Kidney (tissue), 14 donors: ENCODE data around the gene CCDC43. TPM values are rescaled to one million over a fixed set of nuclear protein-coding genes. Genes with fewer than 3 reads are reported as not detected.
A peak's percentile ranks its signal among the peaks of the same experiment; 100 is the strongest.
"Not testable (repeated sequence)": the region's sequence is repeated elsewhere in the genome, so short reads cannot be mapped to it uniquely, and the experiment has no call there.

ENCODE experiments used
- DNase-seq, 5 donors: peaks; one replicate each; pipeline ENCODE4 v3.0.0-alpha.2; 2013 to 2020
- FAIRE-seq: peaks from 2 replicates; lab custom pipeline; 2012; peaks lifted over from hg19 to GRCh38; lab: Jason Lieb, UNC
- H3K27ac ChIP-seq, 2 donors: one replicate each; pipeline ENCODE4 v1.7.0; 2013; ENCODE audit warnings: low read depth in 2 of 2, low read length in 2 of 2, inconsistent platforms in 1 of 2
- H3K27me3 ChIP-seq: one replicate; pipeline ENCODE4 v1.7.1; 2013; ENCODE audit warnings: low read length, inconsistent platforms; ENCODE audit not compliant: control insufficient read depth, insufficient read depth
- H3K36me3 ChIP-seq, 3 donors: one replicate each; pipeline versions ENCODE4 v1.7.0 to v1.7.1; 2013; ENCODE audit warnings: low read length in 3 of 3, control low read depth in 1 of 3, inconsistent platforms in 1 of 3; ENCODE audit not compliant: insufficient read depth in 3 of 3, control insufficient read depth in 2 of 3
- H3K4me1 ChIP-seq, 3 donors: one replicate each; pipeline versions ENCODE4 v1.7.0 to v1.7.1; 2013; ENCODE audit warnings: low read length in 3 of 3, inconsistent platforms in 1 of 3, low read depth in 1 of 3; ENCODE audit not compliant: control insufficient read depth in 2 of 3, insufficient read depth in 2 of 3
- H3K4me3 ChIP-seq, 3 donors: one replicate each; pipeline versions ENCODE4 v1.7.0 to v1.8.1; 2013; ENCODE audit warnings: low read length in 3 of 3, control low read depth in 1 of 3, inconsistent platforms in 1 of 3
- H3K9ac ChIP-seq, 3 donors: one replicate each; pipeline versions ENCODE4 v1.7.0 to v1.7.1; 2013; ENCODE audit warnings: low read length in 3 of 3, control low read depth in 1 of 3, inconsistent platforms in 1 of 3
- H3K9me3 ChIP-seq, 3 donors: one replicate each; pipeline versions ENCODE4 v1.7.0 to v1.7.1; 2013; ENCODE audit warnings: low read length in 3 of 3, control low read depth in 1 of 3, inconsistent platforms in 1 of 3; ENCODE audit not compliant: control insufficient read depth in 2 of 3, insufficient read depth in 1 of 3
- CTCF ChIP-seq: IDR thresholded peaks from 3 replicates; pipeline ENCODE4 v1.5.1; 2012; ENCODE audit warnings: mild to moderate bottlenecking, moderate library complexity, borderline replicate concordance; ENCODE audit not compliant: insufficient read depth; ENCODE audit errors: extremely low read depth
- intact Hi-C: fragments of 100-400 bp; cut with DNase I; formaldehyde crosslinking; loops from one replicate; pipeline ENCODE4 v1.11.1; 2022
- polyA plus RNA-seq: library from polyadenylated mRNA; stranded (reverse); fragments of 350-450 nt; fragmentation: Illumina TruSeq; extraction: RNeasy Lipid Tissue Mini Kit (QIAGEN cat#74804); gene quantifications from one replicate; pipeline ENCODE4 v1.2.3, GENCODE V29; 2014; ENCODE audit warnings: low read depth, low replicate concordance; ENCODE audit not compliant: insufficient read depth
- total RNA-seq: library from RNA; stranded (reverse); fragmentation: NEBNext Ultra II Directional; extraction: Animal tissue kit (Norgen Biotek cat#: 25700); gene quantifications from one replicate; pipeline ENCODE4 v1.2.1, GENCODE V29; 2021
- donor health status: control.
- donor health status: control.
- donor health status: control.
- donor health status: control.
- donor health status: control.
- donor health status: DM: yes; HTN: yes; CAD: no.
- donor health status: Normal renal cell carcinoma (clear cell type).

The CCDC43 gene
- total and polyA plus RNA-seq, 2 donors from 2014 or later: 14.9 to 20.3 TPM

DNA sequence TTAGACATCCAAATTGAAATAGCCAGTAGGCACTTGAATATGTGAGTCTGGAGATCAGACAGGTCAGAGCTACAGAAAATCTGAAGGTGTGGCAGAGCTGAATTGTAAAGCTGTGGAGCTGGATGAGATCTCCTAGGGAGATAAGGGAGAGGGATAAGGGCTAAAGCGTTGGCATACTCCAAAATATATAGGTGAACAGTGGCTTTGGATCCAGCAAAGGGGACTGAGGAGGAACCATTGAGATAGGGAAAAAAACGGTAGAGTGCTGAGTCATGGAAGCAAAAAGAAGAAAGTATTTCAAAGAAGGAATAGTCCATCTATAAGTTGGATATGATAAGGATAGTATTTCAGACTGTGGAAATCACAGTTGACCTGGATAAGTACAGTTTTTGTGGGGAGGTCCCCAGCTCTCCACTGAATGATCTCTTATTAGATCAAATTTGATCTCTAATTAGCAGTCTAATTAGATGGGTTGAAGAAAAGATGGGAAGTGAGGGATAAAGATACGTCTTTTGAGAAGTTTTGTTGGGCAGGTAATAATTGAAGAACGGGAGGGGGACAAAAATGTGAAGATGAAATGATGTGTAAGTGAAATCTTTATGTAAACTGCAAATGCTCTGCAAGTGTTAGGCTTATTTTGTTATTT is 18.3 kb upstream of the CCDC43 start:
- peak overlapping the region in 1 of 2 donors; percentile 11 for H3K27ac ChIP-seq
- H3K4me1 ChIP-seq: peaks cover 0 to 8% (median 4%) of the 10 kb centered on the region in 3 donors
- peak overlapping the region; percentile 81 to 99 (median 95) for H3K4me3 ChIP-seq
- FAIRE-seq (no peak), DNase-seq (no peak)
- peak overlapping the region in 2 of 3 donors; percentile 76 to 91 for H3K9ac ChIP-seq
- no peak for TF ChIP-seq CTCF
- no peaks in the 10 kb centered on the region for H3K36me3 ChIP-seq
- H3K27me3 ChIP-seq: no peaks in the 10 kb centered on the region
- intact Hi-C loops: no loop called here
- H3K9me3 ChIP-seq: no peaks in the 10 kb centered on the region

GRCh38 chr17:44700288-44700687 is 10.7 kb upstream of the CCDC43 start:
- intact Hi-C loops, H3K4me3 ChIP-seq, DNase-seq, H3K27ac ChIP-seq, H3K4me1 ChIP-seq, H3K9me3 ChIP-seq, FAIRE-seq, H3K36me3 ChIP-seq, H3K27me3 ChIP-seq, H3K9ac ChIP-seq: not testable (repeated sequence)

DNA sequence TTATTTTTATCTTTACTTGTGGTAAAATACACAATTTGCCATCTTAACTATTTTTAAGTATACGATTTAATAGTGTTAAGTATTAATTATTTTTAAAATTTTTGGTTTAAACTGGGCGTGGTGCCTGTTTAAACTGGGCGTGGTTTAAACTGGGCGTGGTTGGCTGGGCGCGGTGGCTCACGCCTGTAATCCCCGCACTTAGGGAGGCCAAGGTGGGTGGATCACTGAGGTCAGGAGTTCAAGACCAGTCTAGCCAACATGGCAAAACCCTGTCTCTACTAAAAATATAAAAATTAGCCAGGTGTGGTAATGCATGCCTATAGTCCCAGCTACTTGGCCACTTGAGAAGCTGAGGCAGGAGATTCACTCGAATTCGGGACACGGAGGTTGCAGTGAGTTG is 4.0 kb upstream of the CCDC43 start:
- no peaks in the 10 kb centered on the region for H3K36me3 ChIP-seq
- no peak for DNase-seq
- intact Hi-C loops: no loop called here
- FAIRE-seq: no peak
- no peak overlapping the region for H3K4me3 ChIP-seq
- H3K9me3 ChIP-seq: no peaks in the 10 kb centered on the region
- no peak overlapping the region for H3K27ac ChIP-seq
- peaks cover 0 to 7% (median 0%) of the 10 kb centered on the region in 3 donors for H3K4me1 ChIP-seq
- no peak overlapping the region for H3K9ac ChIP-seq
- no peak for TF ChIP-seq CTCF
- H3K27me3 ChIP-seq: no peaks in the 10 kb centered on the region

DNA sequence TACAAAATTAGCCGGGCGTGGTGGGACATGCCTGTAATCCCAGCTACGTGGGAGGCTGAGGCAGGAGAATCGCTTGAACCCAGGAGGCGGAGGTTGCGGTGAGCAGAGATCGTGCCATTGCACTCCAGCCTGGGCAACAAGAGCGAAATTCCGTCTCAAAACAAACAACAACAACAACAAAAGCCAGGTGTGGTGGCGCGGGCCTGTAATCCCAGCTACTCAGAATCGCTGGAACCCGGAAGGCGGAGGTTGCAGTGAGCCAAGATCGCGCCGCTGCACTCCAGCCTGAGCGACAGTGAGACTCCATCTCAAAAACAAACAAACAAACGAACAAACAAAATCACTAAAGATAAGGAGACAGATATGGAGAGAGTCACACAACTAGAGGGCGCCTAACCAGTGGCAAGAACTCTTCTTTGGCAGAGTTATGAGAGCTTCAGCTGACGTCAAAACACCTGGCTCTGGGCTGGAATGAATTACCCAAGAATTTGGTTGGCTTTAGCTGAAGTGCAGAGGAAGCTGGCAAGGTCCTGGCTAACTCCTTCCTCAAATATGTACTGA is 1.2 kb upstream of the CCDC43 start:
- H3K27ac ChIP-seq, FAIRE-seq, H3K4me3 ChIP-seq, H3K9ac ChIP-seq, H3K36me3 ChIP-seq, H3K9me3 ChIP-seq, intact Hi-C loops, H3K27me3 ChIP-seq, H3K4me1 ChIP-seq: not testable (repeated sequence)
- DNase-seq: peak in 1 of 5 donors; percentile 8
